SH-SY5Y (cell line): Measurements from ENCODE around the gene ASAP2.

Experiments
- GATA2 ChIP-seq: IDR thresholded peaks from 2 replicates; pipeline ENCODE4 v1.6.1; 2011; ENCODE audit warnings: mild to moderate bottlenecking, low read depth, low read length
- GATA3 ChIP-seq: IDR thresholded peaks from 2 replicates; pipeline ENCODE4 v1.6.1; 2011; ENCODE audit warnings: low read depth, mild to moderate bottlenecking, low read length, moderate library complexity

GRCh38 chr2:9221223-9221622, 14.6 kb downstream of the ASAP2 start:
- TF ChIP-seq GATA3 = no peak
- TF ChIP-seq GATA2 = no peak
